GM12878 (cell line): Measurements from ENCODE around the gene MPPED1. TPM values are rescaled to one million over a fixed set of nuclear protein-coding genes. Genes with fewer than 3 reads are reported as not detected.

Experiments
- ATAC-seq: fragments of 200-7000 bp; cut with Tn5 transposase; 3 replicates; pipeline ENCODE4 v1.9.1; 2020; ENCODE audit warnings: mild to moderate bottlenecking, moderate library complexity
- BruUV-seq: library from RNA; stranded (reverse); fragments of 400-500 nt; replicated peaks from 2 replicates; lab custom pipeline; 2021; lab: Mats Ljungman, UMichigan
- CTCF ChIA-PET: fragments of 300-600 bp; sonication (Branson Sonifier 250); formaldehyde crosslinking; extraction: SDS; loops from one replicate; lab custom pipeline; 2021; ENCODE audit warnings: inconsistent platforms; lab: Yijun Ruan, JAX
- POLR2A ChIA-PET: fragments of 350-600 bp; formaldehyde crosslinking; extraction: SDS; loops from one replicate; lab custom pipeline; 2021; ENCODE audit warnings: inconsistent platforms; lab: Charles Lee
- RAD21 ChIA-PET: fragments of 300-600 bp; sonication (Branson Sonifier 250); formaldehyde crosslinking; loops from one replicate; lab custom pipeline; 2023; ENCODE audit warnings: antibody characterized with exemption; ENCODE audit not compliant: unreplicated experiment; lab: Charles Lee
- SMC1A ChIA-PET: fragments of 300-600 bp; sonication (Branson Sonifier 250); formaldehyde crosslinking; loops from one replicate; lab custom pipeline; 2023; ENCODE audit not compliant: unreplicated experiment, uncharacterized antibody; lab: Charles Lee
- DNase-seq: peaks from one replicate; pipeline ENCODE4 v3.0.0-alpha.2; 2011; ENCODE audit warnings: low read depth, low spot score
- FAIRE-seq: peaks from 3 replicates; lab custom pipeline; 2011; peaks lifted over from hg19 to GRCh38; lab: Jason Lieb, UNC
- H2AFZ ChIP-seq: 2 replicates; pipeline ENCODE4 v1.6.0; 2011; ENCODE audit warnings: low read depth, low read length, control low read depth; ENCODE audit not compliant: control insufficient read depth
- H3K27ac ChIP-seq: 2 replicates; pipeline ENCODE4 v1.5.1; 2011; ENCODE audit warnings: control low read depth; ENCODE audit not compliant: control insufficient read depth, insufficient read depth
- H3K27me3 ChIP-seq, 2 experiments: replicated peaks in 1 of 2; 2 replicates each; pipeline versions ENCODE4 v1.6.0 to v1.6.1; 2011; ENCODE audit warnings: low read length in 1 of 2; ENCODE audit not compliant: control insufficient read depth in 2 of 2, insufficient read depth in 2 of 2
- H3K36me3 ChIP-seq, 2 experiments: 2 replicates each; pipeline ENCODE4 v1.5.1; 2011; ENCODE audit warnings: low read length in 1 of 2; ENCODE audit not compliant: control insufficient read depth in 2 of 2, insufficient read depth in 2 of 2
- H3K4me1 ChIP-seq: 2 replicates; pipeline ENCODE4 v1.6.1; 2011; ENCODE audit warnings: mild to moderate bottlenecking, low read length, moderate library complexity, mixed read lengths; ENCODE audit not compliant: control insufficient read depth, insufficient read depth
- H3K4me2 ChIP-seq: 2 replicates; pipeline ENCODE4 v1.6.0; 2011; ENCODE audit warnings: control low read depth; ENCODE audit not compliant: control insufficient read depth, insufficient read depth
- H3K4me3 ChIP-seq: fragments of 200-600 bp; sonication (generic); 2 replicates; pipeline ENCODE4 v1.5.1; 2016
- H3K79me2 ChIP-seq: 2 replicates; pipeline ENCODE4 v1.6.0; 2011; ENCODE audit warnings: low read length; ENCODE audit not compliant: control insufficient read depth, insufficient read depth
- H3K9ac ChIP-seq: 2 replicates; pipeline ENCODE4 v1.8.0; 2011; ENCODE audit warnings: low read length, control low read depth, mixed read lengths; ENCODE audit not compliant: control insufficient read depth, insufficient read depth
- H3K9me3 ChIP-seq: replicated peaks from 3 replicates; pipeline ENCODE4 v1.5.1; 2011; ENCODE audit warnings: mild to moderate bottlenecking, low read length; ENCODE audit not compliant: control insufficient read depth, insufficient read depth
- H4K20me1 ChIP-seq: 2 replicates; pipeline ENCODE4 v1.6.0; 2011; ENCODE audit not compliant: control insufficient read depth, insufficient read depth
- CEBPB ChIP-seq, 2 experiments: fragments of 150-350 bp in 1 of 2; IDR thresholded peaks; 2 replicates each; pipeline ENCODE4 v1.6.1; 2012 to 2014; ENCODE audit warnings: low read depth in 2 of 2, low read length in 2 of 2, borderline replicate concordance in 1 of 2, inconsistent platforms in 1 of 2
- LARP7 ChIP-seq: fragments of 450-650 bp; IDR thresholded peaks from 2 replicates; pipeline ENCODE4 v1.6.1; 2017; ENCODE audit warnings: mild to moderate bottlenecking
- NKRF ChIP-seq: fragments of 450-650 bp; conservative IDR thresholded peaks from 2 replicates; pipeline ENCODE4 v1.6.1; 2017; ENCODE audit warnings: mild to moderate bottlenecking, moderate library complexity
- NR2C1 ChIP-seq: fragments of 450-650 bp; IDR thresholded peaks from 2 replicates; pipeline ENCODE4 v1.6.1; 2017; ENCODE audit warnings: antibody characterized with exemption, mild to moderate bottlenecking, moderate library complexity
- POLR2AphosphoS5 ChIP-seq: IDR thresholded peaks from 2 replicates; pipeline ENCODE4 v1.6.1; 2011; ENCODE audit warnings: mild to moderate bottlenecking, low read length, inconsistent platforms
- REST ChIP-seq: IDR thresholded peaks from 2 replicates; pipeline ENCODE4 v1.6.1; 2012; ENCODE audit warnings: mild to moderate bottlenecking, low read depth, low read length
- WRNIP1 ChIP-seq: IDR thresholded peaks from 2 replicates; pipeline ENCODE4 v1.6.1; 2011; ENCODE audit warnings: low read depth, low read length, improper control_type of control experiment, borderline replicate concordance
- ZBTB4 ChIP-seq: fragments of 450-650 bp; formaldehyde crosslinking; IDR thresholded peaks from 2 replicates; pipeline ENCODE4 v1.4.0; 2022; ENCODE audit warnings: mild to moderate bottlenecking, moderate library complexity
- ZNF592 ChIP-seq: fragments of 450-650 bp; IDR thresholded peaks from 2 replicates; pipeline ENCODE4 v1.6.1; 2017; ENCODE audit warnings: mild to moderate bottlenecking, moderate library complexity
- ZZZ3 ChIP-seq: IDR thresholded peaks from 2 replicates; pipeline ENCODE4 v1.6.1; 2011; ENCODE audit warnings: low read depth; ENCODE audit not compliant: control insufficient read depth, insufficient read length
- WGBS: methylation state at CpG from one replicate; pipeline ENCODE4 v1.1.6; 2016; ENCODE audit warnings: low lambda C conversion rate; ENCODE audit not compliant: insufficient replicate concordance, insufficient coverage; ENCODE audit errors: missing lambda C conversion rate; 5-methylcytosine and 5-hydroxymethylcytosine counted together
- in situ Hi-C: fragments of 300-500 bp; cut with MboI; formaldehyde crosslinking; loops from 9 replicates; pipeline ENCODE4 v1.14.3; 2018; ENCODE audit warnings: mixed read lengths
- intact Hi-C: fragments of 100-400 bp; cut with micrococcal nuclease; formaldehyde crosslinking; loops from one replicate; pipeline ENCODE4 v1.14.2; 2022; ENCODE audit not compliant: unreplicated experiment
- polyA plus RNA-seq, 11 experiments: library from polyadenylated mRNA; depleted of rRNA in 4 of 11; unstranded in 6 of 11; stranded (reverse) in 5 of 11; fragments of >200 nt; fragmentation: Nextera tagmentation in 4 of 11; fragmentation: Illumina TruSeq in 1 of 11; extraction: Ambion mirVana in 4 of 11; extraction: Trizol in 1 of 11; gene quantifications; 1 replicate in 1 of 11; 2 replicates in 10 of 11; pipeline versions ENCODE4 v1.2.1 to v1.2.3, GENCODE V29; 2011 to 2016; ENCODE audit warnings: inconsistent platforms in 2 of 11, missing spikeins in 2 of 11, low read depth in 1 of 11
- total RNA-seq, 4 experiments: library from RNA; depleted of rRNA in 3 of 4; stranded (reverse); fragments of >200 nt in 3 of 4; fragmentation: Illumina TruSeq in 1 of 4; extraction: Trizol in 1 of 4; gene quantifications; 2 replicates each; pipeline versions ENCODE4 v1.2.1 to v1.2.3, GENCODE V29; 2013 to 2021

Gene MPPED1
- total and polyA plus RNA-seq, 10 of the 15 experiments (the other 5 are each of a cell fraction or from before 2014, with no cell fraction given): 0.11 TPM; not detected in 9

GRCh38 chr22:43401233-43401632, 10.6 kb upstream of the MPPED1 start:
- ChIA-PET SMC1A (no interaction called here), RAD21 (no interaction called here), CTCF (no interaction called here), POLR2A (no interaction called here)
- Histone ChIP-seq H3K27ac (no peak overlapping the region), H4K20me1 (no peaks in the 10 kb centered on the region), H3K4me1 (no peaks in the 10 kb centered on the region), H3K36me3 (no peaks in the 10 kb centered on the region), H3K4me2 (no peak overlapping the region), H3K9ac (no peak overlapping the region), H3K4me3 (no peak overlapping the region), H3K9me3 (no peaks in the 10 kb centered on the region), H2AFZ (no peak overlapping the region), H3K79me2 (no peaks in the 10 kb centered on the region), H3K27me3 (no peaks in the 10 kb centered on the region; a peak in 2 of 4 replicates)
- DNase-seq: no peak
- ATAC-seq: no peak
- no TSS peak for BruUV-seq
- FAIRE-seq: no peak
- WGBS: 16% methylated on average over 5 of the region's 5 CpGs
- in situ Hi-C loops (no loop called here), intact Hi-C loops (no loop called here)
- TF ChIP-seq POLR2AphosphoS5: no peak
- TF ChIP-seq REST: no peak
- TF ChIP-seq WRNIP1: no peak
- TF ChIP-seq NR2C1: no peak
- no peak for TF ChIP-seq CEBPB (IDR thresholded peaks at IDR 0.05; ENCODE audit: borderline replicate concordance in 1 of 2, low read depth in 2 of 2, low read length in 2 of 2)
- TF ChIP-seq ZNF592: no peak
- TF ChIP-seq ZZZ3: no peak
- TF ChIP-seq ZBTB4 (CRISPR knock-in tag): no peak
- TF ChIP-seq NKRF: no peak
- TF ChIP-seq LARP7: no peak
